ENCODE measurements around the gene DRAP1. TPM values are rescaled to one million over a fixed set of nuclear protein-coding genes. Genes with fewer than 3 reads are reported as not detected.

DRAP1 gene
- total and polyA plus RNA-seq, 9 of the 15 experiments (the other 6 are each of a cell fraction or from before 2014, with no cell fraction given) = 9.6 to 200 (median 92.9) TPM

- Histone ChIP-seq H3K27me3 (ENCODE audit: control insufficient read depth in 2 of 2, insufficient read depth in 2 of 2, low read length in 2 of 2) (peaks cover 0 to 5% of the 10 kb centered on the region in 2 experiments; a peak in 1 of 5 replicates), H4K20me1 (replicated peaks; ENCODE audit: control insufficient read depth, insufficient read depth, low read length) (0 out of 2 replicates have a peak, but pooled peaks cover 4% of the 10 kb centered on the region), H3K4me1 (replicated peaks in 1 of 2; ENCODE audit: control insufficient read depth in 2 of 2, insufficient read depth in 2 of 2, low read length in 2 of 2) (peaks cover 10 to 30% of the 10 kb centered on the region in 2 experiments; a peak in 4 of 5 replicates), H3K79me2 (ENCODE audit: control insufficient read depth, insufficient read depth, low read length) (no peaks in the 10 kb centered on the region), H3K9me1 (ENCODE audit: control insufficient read depth, insufficient read depth, low read length) (no peaks in the 10 kb centered on the region), H3K4me2 (ENCODE audit: insufficient read depth, low read length) (no peak overlapping the region), H3K4me3 (no peak overlapping the region), H3K9me3 (replicated peaks; ENCODE audit: control insufficient read depth, insufficient read depth, low read depth, low read length) (no peaks in the 10 kb centered on the region), H3K36me3 (ENCODE audit: control insufficient read depth, insufficient read depth, low read length) (no peaks in the 10 kb centered on the region), H3K9ac (ENCODE audit: insufficient read depth in 1 of 2, low read depth in 2 of 2, low read length in 2 of 2) (peak overlapping the region in 1 of 2 experiments; percentile 58; a peak in 2 of 4 replicates), H2AFZ (ENCODE audit: low read depth, low read length) (no peak overlapping the region), H3K27ac (ENCODE audit: extremely low read depth, low read depth, low read length) (no peak overlapping the region)
- ChIA-PET CTCF (ENCODE audit: low intra/inter-chr PET ratio) (interaction anchor here (0.6 kb wide), 1 partner anchor 30 kb away, joined by 3 read pairs; no protein-coding TSS in a partner anchor), POLR2A (interaction anchor here (0.7 to 1.4 kb wide), 8 partner anchors 9 to 649 kb away, joined by 3 to 6 read pairs (median 3); partner anchors contain the start of genes CATSPER1 and FOSL1)
- WGBS (ENCODE audit: insufficient coverage, low coverage, missing lambda C conversion rate) = 42% methylated on average over 11 of the region's 11 CpGs
- ATAC-seq = no peak
- BruUV-seq (replicated peaks) = no TSS peak
- FAIRE-seq = no peak
- in situ Hi-C loops (cut with MboI) (no loop called here), intact Hi-C loops (cut with micrococcal nuclease) (no loop called here)
- DNase-seq (ENCODE audit: extremely low read depth in 1 of 4, low spot score in 3 of 4) = no peak
- TF ChIP-seq, protein P1, sequence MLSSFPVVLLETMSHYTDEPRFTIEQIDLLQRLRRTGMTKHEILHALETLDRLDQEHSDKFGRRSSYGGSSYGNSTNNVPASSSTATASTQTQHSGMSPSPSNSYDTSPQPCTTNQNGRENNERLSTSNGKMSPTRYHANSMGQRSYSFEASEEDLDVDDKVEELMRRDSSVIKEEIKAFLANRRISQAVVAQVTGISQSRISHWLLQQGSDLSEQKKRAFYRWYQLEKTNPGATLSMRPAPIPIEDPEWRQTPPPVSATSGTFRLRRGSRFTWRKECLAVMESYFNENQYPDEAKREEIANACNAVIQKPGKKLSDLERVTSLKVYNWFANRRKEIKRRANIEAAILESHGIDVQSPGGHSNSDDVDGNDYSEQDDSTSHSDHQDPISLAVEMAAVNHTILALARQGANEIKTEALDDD (IDR thresholded peaks at IDR 0.05) = no peak
- TF ChIP-seq CCNT2 (IDR thresholded peaks at IDR 0.05; ENCODE audit: borderline replicate concordance, extremely low read depth, insufficient read length, low read depth, low read length) (no peak), TFE3 (CRISPR knock-in tag; IDR thresholded peaks at IDR 0.05) (no peak), FOXJ3 (CRISPR knock-in tag; IDR thresholded peaks at IDR 0.05) (no peak), CBFA2T3 (IDR thresholded peaks at IDR 0.05) (no peak), MEF2A (IDR thresholded peaks at IDR 0.05; ENCODE audit: control insufficient read depth, low read depth, low read length) (no peak), ETV6 (IDR thresholded peaks at IDR 0.05; ENCODE audit: borderline replicate concordance in 1 of 2, low read depth in 2 of 2, low read length in 1 of 2) (no peak), ETV6 (CRISPR knock-in tag; IDR thresholded peaks at IDR 0.05; ENCODE audit: borderline replicate concordance) (no peak), TARDBP (IDR thresholded peaks at IDR 0.05) (no peak), ZNF589 (CRISPR knock-in tag; IDR thresholded peaks at IDR 0.05; ENCODE audit: low read depth) (no peak), NR4A1 (CRISPR knock-in tag; IDR thresholded peaks at IDR 0.05) (no peak), NR4A1 (tag; IDR thresholded peaks at IDR 0.05) (no peak), ARNT (IDR thresholded peaks at IDR 0.05) (no peak), NR2F6 (CRISPR knock-in tag; IDR thresholded peaks at IDR 0.05) (no peak), SIN3B (IDR thresholded peaks at IDR 0.05; ENCODE audit: low read depth) (no peak), ZNF274 (IDR thresholded peaks at IDR 0.05; ENCODE audit: borderline replicate concordance, low read depth, low read length) (no peak), MTA2 (IDR thresholded peaks at IDR 0.05; ENCODE audit: low read depth) (no peak), TAF1 (IDR thresholded peaks at IDR 0.05; ENCODE audit: control insufficient read depth, extremely low read depth, insufficient read depth, low read length, severe bottlenecking) (no peak)
- TF ChIP-seq, protein P2, sequence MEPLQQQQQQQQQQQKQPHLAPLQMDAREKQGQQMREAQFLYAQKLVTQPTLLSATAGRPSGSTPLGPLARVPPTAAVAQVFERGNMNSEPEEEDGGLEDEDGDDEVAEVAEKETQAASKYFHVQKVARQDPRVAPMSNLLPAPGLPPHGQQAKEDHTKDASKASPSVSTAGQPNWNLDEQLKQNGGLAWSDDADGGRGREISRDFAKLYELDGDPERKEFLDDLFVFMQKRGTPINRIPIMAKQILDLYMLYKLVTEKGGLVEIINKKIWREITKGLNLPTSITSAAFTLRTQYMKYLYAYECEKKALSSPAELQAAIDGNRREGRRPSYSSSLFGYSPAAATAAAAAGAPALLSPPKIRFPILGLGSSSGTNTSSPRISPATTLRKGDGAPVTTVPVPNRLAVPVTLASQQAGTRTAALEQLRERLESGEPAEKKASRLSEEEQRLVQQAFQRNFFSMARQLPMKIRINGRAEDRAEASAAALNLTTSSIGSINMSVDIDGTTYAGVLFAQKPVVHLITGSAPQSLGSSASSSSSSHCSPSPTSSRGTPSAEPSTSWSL (CRISPR knock-in tag; IDR thresholded peaks at IDR 0.05; ENCODE audit: borderline replicate concordance) = no peak
These were observed 26.8 kb downstream of the DRAP1 start for GRCh38 chr11:65945941-65946558.
